NCI-H1105 treated with DMSO at 0.1 percent for 48 hours (cell line): Measurements from ENCODE around the gene RAET1G.
A peak's percentile ranks its signal among the peaks of the same experiment; 100 is the strongest.
"Not testable (repeated sequence)": the region's sequence is repeated elsewhere in the genome, so short reads cannot be mapped to it uniquely, and the experiment has no call there.

Source experiments
- DNase-seq: peaks from one replicate; lab custom pipeline; 2025; lab: John Stamatoyannopoulos, UW

RAET1G gene

GRCh38 chr6:149913540-149914240 lies 9.2 kb downstream of the RAET1G start:
- DNase-seq = no peak

GRCh38 chr6:149913085-149913484 lies 9.8 kb downstream of the RAET1G start:
- no peak for DNase-seq

DNA sequence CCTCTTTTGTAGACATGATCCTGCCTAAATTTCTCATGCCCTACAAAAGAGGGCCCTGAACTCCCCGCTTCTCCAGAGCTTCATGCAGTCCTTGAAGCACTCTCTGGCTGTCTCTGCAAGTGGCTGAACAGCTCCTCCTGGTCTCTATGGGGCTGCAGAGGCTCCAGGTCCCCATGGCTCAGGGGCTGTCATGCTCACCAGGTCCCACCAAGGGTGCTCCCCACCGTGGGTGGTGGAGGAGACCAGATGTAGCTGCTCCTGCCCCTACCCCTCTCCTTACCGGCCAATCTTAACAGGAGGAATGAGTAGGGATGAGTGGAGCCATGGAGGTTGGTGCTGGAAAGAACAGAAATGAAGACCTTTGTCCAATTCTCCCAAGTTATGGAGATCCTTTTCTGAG lies 10.2 kb downstream of the RAET1G start:
- DNase-seq = not testable (repeated sequence)

DNA sequence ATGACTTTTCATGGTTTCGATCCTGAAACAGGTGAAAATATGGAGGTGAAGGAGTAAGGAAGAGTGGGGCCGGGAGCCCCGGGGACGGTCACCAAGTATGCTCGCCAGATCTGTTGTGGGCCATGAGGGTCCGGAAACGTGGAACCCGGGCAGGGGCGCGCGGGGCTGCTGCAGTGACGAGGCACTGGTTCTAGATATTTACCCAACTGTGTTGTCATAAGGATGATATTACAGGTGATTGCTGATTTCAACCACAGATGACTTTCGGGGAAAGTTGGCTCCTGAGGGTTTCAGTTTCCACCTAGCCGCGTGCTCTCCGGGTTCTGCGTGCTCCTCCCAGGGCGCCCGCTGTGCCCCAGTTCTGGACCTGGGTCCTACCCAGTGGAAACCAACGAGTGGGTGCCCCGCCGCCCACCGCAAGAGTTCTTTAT lies 12.2 kb downstream of the RAET1G start:
- DNase-seq = no peak

DNA sequence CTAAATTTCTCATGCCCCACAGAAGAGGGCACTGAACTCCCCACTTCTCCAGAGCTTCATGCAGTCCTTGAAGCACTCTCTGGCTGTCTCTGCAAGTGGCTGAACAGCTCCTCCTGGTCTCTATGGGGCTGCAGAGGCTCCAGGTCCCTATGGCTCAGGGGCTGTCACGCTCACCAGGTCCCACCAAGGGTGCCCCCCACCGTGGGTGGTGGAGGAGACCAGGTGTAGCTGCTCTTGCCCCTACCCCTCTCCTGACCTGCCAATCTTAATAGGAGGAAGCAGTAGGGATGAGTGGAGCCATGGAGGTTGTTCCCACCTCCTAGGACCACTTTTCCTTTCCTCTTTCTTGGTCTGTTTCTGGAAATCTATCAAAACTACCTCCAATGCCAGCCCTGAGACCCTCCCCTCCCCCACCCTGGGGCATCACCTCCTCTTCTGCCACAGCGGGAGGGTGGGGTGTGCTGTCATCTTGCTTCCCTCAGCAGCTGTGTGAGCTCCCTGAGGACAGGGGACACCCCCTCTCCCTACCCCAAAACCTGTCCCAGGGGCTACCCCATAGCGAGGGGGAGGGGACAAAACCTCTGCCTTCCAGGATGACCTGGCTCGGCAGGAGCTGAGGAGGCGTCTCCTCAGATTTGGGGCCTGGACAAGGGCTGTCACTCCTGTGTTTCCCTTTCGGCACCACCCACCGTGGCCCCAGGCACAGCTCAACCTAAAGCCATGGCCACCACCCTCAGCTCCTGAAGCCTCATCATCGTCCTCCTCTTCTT lies 13.0 kb downstream of the RAET1G start:
- no peak for DNase-seq

DNA sequence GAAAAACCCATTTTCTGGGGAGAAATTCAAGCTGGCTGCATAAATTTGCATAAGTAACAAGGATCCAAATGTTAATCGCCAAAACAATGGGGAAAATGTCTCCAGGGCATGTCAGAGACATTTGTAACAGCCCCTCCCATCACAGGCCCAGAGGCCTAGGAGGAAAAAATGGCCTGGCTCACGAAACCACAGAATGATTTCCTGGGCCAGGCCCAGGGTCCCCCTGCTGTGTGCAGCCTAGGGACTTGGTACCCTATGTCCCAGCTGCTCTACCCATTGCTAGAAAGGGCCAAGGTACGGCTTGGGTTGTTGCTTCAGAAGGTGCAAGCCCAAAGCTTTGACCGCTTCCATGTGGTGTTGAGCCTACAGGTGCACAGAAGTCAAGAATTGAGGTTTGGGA lies 14.4 kb downstream of the RAET1G start:
- not testable (repeated sequence) for DNase-seq

DNA sequence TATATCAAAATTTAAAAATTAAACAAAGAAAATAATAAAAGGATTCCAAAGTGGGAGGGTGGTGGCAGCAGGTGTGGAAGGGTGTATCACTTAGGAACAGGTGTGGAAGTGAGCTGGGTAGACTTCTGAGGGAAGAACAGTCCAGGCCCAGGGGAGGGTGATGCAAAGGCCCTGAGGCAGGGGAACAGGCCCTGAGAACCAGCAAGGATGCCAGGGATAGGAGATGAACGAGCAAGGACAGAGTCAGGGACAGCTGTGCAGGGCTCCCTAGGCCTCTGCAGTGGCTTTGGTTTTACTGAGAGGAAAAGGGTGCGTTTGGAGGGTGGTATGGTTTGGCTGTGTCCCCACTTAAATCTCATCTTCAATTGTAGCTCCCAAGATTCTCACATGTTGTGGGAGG lies 15.6 kb downstream of the RAET1G start:
- DNase-seq = no peak

GRCh38 chr6:149906405-149906804 lies 16.5 kb downstream of the RAET1G start:
- DNase-seq = no peak

DNA sequence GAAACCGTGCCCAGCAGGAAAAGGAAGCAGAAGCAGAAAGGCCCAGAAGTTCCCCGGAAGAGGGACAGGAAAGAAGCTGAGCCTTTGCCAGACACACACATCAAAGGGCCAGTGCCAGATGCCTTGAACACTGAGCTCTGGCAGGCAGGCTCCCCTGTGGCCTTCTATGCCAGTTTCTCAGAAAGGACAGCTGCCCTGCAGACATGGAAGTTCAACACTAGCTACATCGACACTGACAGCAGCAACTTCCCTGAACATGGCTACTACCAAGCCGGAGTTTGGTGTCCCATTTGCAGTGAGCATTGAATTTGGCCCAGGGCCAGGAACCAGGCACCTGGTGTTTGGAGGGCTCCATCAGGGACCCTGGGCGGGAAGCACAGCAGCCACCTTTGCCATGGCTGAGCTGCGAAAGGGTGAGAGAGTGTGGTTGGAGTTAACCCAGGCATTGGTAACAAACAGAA lies 17.0 kb downstream of the RAET1G start:
- DNase-seq = peak; percentile 30

GRCh38 chr6:149905371-149905910 lies 17.5 kb downstream of the RAET1G start:
- DNase-seq = no peak

- DNase-seq = no peak
These were observed 18.1 kb downstream of the RAET1G start for GRCh38 chr6:149904661-149905370.

DNA sequence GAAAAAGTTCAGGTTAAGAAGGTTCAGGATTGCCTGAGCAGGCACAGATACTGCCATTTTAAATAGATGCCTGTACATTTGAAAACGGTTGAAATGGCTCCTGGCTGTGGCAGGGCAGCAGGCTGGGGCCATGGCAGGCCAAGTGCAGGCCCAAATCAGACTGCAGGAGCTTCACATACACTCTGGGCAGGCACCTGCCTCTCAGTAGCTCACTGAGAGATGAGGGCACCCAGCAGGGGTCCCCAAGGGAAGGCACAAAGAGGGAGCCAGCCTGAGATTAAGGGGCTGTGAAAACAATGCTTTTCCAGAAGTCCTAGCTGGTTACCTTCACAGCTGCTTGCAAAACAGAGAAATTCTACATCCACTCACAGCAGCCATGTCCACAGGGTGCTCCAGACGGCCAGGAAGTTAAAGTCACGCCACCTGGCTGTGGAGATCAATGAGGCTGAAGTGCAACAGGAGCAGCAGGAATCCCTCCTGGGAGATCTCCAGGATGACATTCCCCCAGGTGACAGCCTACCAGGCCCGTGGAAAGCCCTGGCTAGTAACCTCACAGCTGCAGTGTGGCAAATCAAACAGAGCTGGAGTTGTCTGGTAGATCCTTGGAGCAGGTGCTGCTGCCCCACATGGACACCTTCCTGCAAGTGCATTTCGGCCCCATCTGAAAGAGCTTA lies 18.8 kb downstream of the RAET1G start:
- DNase-seq = no peak

- DNase-seq = no peak
These were observed 21.3 kb downstream of the RAET1G start for GRCh38 chr6:149901444-149902140.

GRCh38 chr6:149900620-149901443 lies 22.1 kb downstream of the RAET1G start:
- no peak for DNase-seq

DNA sequence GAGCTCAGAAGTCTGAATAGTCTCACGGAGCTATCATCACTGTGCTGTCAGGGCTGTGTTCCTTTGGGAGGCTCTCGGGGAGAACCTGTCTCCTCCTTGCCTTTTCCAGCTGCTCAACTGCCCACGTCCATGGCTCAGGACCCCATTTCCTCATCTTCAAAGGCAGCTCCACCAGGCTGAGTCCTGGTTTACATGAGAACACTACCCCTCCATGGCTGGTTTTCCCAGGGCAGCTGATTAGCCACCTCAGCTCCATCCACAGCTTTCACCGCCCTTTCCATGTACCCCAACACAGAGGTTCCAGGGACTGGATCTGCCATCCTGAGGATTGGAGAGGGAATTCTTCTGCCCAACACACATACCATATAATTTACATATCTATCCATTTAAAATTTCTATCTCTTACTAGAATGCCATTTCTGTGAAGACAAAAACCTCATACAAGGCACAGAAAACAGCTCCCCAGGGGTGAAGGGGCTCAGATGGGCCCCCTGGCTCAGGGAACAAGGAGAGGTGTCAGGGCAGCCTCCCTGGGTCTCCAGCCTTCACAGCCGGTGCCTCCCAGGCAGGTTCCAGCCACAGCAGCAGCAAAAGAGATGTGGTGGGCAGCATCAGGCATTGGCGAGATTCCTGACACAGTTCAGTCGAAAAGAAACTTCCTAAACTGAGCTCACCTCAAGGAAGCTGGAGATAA lies 22.8 kb downstream of the RAET1G start:
- DNase-seq = no peak

DNA sequence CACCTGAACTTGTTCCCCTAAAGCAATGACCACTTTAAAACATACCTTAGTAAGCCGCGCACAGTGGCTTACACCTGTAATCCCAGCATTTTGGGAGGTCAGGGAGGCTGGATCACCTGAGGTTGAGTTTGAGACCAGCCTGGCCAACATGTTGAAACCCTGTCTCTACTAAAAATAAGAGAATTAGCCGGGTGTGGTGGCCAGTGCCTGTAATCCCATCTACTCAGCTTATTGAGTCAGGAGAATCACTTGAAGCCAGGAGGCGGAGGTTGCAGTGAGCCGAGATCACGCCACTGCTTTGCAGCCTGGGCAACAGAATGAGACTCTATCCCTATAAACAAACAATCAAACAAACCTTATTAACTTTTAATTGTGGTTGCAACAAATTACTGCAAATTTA lies 23.4 kb downstream of the RAET1G start:
- no peak for DNase-seq

DNA sequence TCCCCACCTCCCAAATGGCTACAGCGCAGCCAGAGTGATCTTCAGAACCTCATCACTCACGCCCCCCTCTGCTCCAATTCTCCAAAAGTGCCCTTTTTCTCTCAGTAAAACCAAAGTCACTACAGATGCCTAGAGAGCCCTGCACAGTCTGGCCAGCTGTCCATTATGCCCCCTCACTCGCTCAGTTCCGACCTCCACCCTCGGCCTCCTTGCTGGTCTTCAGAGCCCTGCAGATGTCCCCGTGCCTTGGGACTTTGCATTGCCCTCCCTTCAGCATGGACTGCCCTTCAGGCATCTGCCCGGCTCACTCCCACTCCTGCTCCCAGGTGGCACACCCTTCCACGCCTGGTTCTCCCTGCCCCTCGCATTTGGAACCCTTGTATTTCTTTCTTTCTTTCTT lies 24.0 kb downstream of the RAET1G start:
- DNase-seq = no peak

DNA sequence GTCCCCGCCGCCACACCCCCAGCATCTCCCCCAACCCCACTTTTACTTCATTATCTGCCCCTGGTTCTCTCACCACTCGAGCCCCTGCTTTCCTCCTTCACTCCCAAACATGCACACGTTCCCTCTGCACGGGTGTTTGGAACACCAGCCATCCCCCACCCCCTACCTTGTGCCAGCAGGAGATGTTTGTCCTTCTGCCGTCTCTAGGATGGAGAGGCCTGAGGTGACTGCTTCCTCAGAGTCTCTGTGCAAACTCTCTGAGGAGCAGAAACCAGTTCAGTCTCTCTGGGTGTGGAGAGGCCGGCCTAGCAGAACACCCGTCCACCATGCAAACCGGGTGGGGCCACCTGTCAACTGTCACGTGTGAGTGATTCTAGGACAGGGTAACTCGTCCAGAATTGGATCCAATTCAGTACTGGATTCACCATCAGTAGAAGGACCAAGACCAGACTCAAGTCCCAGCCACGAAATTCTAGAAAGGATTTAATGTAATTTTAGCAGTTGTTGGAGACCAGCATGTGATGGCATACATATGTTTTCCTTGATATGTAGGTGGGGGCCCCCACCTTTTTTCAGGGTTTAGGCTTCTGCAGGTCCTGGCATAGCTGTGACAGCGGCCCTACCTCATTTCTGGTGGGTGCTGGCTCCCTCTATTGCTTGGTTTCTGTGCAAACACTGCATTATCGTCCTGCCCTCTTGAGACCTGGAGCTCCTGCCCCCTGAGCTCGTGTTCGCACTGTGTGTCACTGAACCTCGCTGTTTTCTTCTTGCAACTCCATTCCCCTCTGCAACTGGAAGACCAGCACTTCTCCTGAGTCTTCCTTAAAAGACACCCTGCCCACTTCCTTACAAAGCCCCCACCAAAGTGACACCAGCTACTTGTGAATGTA lies 24.8 kb downstream of the RAET1G start, which contains the start of gene RAET1E:
Gene RAET1E, minus strand, starts transcription at position 259 of the 890 bp plus-strand sequence. CDS start 7,212 bp downstream, outside the sequence.
- DNase-seq = no peak
